GM19240 (cell line): ENCODE results near the gene STK32A.

Source experiments
- DNase-seq: peaks from one replicate; pipeline ENCODE4 v3.0.0; 2011; ENCODE audit warnings: low spot score; ENCODE audit not compliant: insufficient read length

STK32A gene

DNA sequence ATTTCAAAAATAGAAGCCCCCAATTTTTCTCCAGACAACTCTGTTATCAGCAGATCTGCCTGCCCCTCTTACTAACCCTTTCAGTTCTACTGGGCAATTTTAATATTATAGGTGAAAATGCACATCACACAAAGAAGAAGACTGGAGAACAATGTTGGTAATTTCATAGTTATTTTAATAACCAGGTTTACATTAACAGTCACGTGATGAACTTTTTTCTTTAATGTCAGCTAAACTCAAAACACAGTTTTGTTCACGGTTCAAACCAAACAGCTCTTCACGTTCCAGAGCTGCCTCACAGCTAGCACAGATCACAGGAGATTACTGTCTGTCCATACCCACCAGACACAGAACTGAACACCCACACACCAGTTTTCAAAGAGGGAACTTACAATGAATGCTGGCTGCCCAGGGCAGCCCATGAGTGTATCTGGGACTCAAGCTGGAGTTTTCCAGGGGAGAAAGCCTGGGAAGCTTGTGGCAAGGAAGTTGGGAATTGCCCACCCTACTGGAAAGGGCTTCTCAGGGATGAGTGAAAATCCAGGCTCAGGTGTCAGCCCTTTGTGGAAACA is 155.9 kb downstream of the STK32A start:
- no peak for DNase-seq

- no peak for DNase-seq
These were observed 157.0 kb downstream of the STK32A start for GRCh38 chr5:147391781-147392180.

- DNase-seq: no peak
These were observed 159.2 kb downstream of the STK32A start for GRCh38 chr5:147393874-147394672.

- DNase-seq: no peak
These were observed 161.4 kb downstream of the STK32A start for GRCh38 chr5:147396070-147396823.

DNA sequence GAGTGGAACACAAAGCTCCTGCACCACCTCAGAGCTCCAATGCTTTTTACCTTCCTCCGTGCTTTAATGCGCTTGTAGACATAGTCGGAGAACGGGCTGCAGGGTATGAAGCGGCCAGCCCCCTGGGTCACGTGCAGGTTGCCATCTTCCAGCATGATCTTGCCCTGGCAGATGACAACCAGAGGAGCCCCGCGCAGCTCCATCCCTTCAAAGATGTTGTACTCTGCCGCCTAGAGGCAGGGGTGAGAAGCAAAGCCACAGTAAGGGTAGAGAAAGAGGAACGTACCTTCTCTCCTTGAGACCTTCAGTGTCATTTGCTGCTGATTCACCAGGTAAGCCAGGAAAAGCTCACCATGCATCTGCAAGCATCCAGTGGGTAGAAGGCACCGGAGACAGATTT is 162.8 kb downstream of the STK32A start:
- DNase-seq: no peak

DNA sequence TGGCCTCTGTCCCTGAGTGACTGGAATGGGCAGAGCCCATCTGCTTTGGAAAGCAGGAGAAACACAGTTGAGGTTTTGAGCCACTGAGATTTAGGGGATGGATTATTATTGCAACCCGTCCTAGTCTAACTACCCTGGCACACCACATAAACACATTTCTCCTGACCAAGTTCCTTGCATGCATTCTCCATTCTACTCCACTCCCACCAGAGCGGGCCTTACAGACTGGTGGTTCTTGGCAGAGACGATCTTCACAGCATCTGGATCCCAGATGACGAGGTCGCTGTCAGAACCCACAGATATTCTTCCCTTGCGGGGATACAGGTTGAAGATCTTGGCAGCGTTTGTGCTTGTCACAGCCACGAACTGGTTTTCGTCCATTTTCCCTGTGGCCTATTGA is 164.0 kb downstream of the STK32A start:
- no peak for DNase-seq

DNA sequence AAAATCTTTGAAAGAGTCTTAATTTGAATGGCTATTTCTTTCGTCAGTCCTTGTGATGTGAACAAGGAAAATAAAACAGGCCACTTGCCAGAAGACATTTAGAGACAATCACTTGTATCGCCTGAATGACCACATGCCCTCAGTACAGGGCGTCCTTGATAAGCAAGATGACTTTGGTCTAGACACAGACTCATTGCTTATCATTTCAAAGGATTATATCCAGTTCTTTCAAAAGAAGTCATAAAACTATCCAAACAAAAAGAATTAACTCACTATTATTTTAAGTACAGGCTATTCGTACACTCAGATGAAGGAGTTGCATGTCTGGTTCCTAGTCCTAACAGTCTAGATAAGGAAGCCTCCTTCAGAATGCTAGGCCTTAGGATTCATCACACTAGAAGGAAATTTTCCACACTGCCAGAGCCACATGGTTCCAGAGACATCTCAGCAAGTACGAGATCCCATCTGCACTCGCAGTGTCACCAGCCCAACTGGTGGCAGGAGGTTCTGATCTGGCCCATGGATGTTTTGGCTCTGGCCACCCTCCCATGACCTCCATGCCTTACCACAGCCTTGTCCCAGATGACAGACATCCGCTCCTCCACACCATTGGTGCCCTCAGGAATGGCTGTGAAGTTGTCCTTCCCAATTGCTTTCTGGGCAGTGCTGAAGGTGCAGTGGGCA is 165.4 kb downstream of the STK32A start:
- no peak for DNase-seq

- no peak for DNase-seq
These were observed 166.1 kb downstream of the STK32A start for GRCh38 chr5:147400881-147401280.

DNA sequence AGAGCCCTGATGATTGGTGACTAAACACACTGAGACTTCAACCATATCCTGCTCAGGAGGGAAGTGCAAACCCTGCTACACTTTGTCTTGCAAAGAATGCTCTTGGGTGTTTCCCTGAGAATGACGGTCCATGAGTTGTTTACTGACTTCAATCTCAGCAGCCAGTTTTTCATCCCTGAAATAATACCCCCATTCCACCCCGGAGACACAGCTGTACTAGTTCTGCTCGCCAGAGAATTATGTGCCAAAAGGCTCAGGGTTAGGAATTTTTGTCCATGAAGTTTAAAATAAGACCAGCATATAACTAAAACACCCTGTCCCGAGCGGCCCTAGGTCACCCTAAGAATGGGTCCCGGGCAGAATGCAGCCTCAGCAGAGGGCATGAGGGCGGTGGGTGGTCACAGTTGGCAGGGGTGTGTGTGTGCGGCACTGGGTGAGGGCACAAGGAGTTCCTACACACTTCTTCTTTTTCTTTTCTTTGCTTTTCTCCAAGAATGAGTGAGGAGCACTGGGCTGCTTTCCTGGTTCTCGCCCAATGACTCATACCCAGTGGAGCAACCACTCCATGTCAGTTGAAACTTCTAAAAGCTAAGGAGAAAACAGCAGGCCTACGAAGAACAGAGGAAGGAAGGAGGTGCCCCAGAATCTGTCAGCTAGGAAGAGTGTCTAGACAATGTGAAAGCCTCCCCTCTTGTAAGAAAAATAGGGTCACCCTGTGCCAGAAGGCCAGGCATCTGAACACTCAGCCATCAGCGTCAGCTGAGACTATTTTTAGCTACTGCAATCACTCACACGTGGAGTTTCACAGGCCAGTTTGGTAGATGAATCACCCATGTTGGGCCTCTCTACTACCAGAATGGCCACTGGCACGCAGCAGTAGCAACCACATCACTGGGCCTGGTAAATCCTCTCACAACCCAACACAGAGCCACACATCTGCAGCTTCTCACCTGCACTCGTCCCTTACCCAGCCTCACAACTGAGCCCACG is 169.1 kb downstream of the STK32A start:
- peak; percentile 23 for DNase-seq

DNA sequence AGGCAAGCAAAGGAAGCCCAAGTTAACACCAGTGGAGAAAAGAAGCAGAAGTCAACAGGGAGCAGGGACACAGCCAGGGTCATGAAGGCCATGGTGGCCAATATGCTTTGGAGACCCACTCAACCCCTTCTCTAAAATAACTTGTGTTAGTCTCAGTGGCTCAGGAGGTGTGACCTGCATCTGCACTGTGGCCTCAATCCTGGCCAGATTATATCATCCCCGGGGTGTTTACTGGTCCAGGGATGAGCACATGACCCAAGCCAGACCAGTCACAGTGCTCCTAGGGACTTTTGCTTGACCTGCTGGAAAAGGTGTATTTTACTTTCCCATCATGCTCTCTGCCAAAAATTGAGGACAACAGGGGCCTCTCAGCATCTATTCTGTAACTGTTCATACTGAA is 169.9 kb downstream of the STK32A start:
- DNase-seq: no peak

DNA sequence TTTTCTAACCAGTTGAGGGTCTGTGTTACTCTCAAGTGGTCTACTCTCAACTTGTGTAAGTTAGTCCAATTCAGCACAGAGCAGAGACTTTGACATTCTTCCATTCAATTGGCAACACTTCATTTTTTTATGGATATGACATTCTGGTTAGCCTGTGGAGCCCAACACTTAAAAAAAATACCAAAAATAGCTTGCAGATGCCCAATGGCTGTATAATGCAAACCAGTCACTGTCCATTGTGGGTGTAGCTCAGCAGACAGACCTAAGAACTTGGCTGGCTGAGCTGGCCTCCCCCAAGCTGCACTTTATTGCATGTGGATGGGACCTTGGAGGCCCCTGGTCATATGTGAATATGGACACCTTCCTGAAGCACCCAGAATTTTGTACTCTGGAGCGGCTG is 171.8 kb downstream of the STK32A start:
- DNase-seq: no peak

GRCh38 chr5:147407094-147407681 is 172.4 kb downstream of the STK32A start:
- no peak for DNase-seq

DNA sequence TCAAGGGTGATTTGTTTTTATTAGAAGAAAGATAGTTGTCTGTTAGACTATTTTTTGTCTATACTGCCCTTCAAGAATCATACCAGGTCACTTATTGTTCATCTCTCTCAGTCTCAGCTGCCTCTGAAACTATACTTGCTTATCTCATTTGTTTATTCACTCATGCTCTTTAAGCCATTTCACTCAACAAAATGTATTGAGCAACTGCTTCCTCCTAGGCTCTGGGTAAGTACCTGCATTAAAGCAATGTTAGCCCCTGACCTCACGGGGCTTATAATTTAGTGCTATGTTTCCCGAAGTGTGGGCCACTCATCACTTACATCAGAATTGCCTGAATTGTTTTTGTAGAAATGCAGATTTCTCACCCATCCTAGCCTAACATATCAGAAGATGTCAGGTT is 174.2 kb downstream of the STK32A start:
- DNase-seq: no peak

DNA sequence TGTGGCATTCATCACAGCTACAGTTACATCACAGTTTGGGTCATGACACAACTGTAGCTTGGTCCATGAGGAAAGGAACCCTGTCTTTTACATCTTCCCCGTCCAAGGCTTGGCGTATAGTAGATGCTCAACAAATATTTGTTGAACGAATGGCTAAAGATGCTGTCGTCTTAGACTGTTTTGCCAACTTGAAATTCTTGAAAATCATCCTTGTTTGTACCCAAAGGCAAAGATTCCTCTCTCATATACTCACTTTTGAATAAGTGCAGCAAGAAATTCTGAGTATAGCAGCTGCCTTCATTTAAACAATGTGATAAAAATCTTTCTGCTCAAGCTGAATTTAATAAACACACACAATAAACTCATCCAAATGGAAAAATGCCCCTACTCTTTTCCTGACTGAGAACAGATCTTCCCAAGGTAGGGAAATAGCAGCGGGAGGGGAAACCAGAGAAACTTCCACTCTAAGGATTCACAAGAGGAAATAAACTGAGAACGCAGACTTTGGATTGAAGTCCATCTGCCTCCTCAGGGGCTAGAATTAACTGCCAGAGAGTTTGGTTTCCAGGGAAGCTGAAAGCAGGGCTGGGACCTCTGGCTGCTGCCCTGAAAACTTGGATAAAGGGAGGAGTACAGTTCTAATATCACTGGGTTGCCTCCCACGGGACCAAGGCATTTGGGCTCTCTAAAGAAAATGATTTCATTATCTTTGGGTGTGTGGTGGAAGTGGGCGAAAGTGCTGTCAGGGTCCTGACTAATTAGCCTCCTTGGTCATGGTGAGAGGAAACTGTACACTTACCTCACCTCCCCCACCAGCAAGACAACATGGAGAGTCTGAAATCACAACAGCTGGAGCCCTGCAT is 175.9 kb downstream of the STK32A start:
- no peak for DNase-seq

DNA sequence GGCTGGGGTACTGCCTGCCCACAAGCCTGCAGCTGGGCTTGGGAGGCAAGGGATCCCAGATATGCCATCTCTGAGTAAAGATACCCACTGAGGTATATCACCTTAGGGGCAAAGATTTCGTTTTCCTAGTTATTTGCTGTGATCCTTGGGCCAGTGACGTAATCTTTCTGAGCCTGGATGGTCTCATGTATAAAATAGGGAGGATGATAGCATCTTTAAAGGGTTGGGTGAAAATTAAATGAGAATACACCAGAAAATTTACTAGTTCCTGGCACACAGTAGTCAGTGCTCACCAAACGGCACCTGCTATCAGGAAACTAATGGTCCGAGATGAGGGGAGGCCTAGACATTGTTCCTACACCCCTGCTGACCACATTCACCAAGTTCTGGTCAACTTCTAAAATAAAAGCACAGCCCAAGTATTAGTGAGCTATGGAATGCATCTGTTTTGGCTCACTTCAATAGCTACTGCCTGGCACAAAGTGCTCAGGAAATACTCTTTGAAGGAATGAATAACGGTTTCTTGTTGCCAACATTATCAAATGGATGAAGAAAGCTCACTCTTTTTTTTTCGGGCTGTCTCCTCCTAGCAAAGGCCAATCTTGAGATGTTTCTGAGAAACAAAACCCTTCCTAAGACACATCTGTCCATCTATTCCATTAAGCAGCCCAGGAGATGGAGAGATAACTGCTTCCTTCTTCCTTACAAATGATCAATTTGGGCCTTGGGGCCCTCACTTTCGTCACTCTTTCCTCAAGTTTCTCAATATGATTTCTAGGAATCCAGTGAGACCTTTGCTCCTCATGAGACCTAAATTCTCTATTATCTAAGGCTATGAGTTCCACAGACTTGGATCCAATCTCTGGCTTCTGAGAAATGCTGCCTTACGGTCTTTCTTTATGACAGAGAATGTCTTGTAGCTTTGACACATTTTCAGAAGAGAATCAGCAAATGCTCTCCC is 176.8 kb downstream of the STK32A start:
- DNase-seq: no peak

GRCh38 chr5:147412561-147412960 is 177.7 kb downstream of the STK32A start:
- no peak for DNase-seq

DNA sequence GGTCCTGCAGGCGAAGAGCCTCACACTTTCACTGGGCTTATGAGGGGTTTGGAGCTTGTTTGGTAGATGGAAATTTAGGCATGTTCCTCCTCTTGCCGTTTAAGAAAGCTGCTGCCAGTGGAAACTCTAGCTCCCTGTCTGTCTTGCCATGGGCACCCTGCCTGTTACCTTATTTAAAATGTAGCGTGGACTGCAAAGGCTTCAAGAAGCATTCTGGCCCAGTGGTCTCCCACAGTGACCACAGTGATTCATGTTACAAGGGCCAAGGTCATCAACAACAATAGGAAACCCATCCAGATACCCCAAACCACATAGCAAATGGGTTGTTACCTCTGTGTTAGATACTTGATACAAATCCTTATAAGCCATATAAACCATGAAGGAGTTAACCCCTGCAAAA is 178.4 kb downstream of the STK32A start:
- DNase-seq: no peak

DNA sequence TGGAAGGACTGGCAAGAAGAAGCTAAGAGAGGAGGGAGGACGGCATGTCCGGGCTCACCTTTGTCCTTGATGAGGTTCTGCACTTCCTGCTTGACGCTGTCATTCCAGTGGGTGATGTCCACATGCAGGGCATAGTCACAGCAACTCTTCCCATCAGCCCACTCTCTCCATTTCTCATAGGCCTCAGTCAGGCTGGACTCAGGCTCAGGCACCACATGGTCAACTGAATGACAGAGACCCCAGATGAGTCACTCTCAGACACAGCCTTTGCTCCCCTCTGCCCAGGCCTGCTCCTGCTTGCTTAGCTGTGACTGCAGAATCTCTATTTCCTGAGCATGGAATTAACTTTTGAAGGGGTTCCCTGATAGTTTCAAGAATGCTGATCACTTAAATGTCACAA is 180.8 kb downstream of the STK32A start:
- DNase-seq: no peak
